GM18499 (cell line): ENCODE results near the gene CNPPD1.

Source experiments
- ATAC-seq: cut with Tn5 transposase; IDR thresholded peaks from one replicate; pipeline ENCODE4 v1.9.1; 2021; ENCODE audit warnings: moderate number of reproducible peaks; ENCODE audit not compliant: insufficient read depth, unreplicated experiment

The CNPPD1 gene

DNA sequence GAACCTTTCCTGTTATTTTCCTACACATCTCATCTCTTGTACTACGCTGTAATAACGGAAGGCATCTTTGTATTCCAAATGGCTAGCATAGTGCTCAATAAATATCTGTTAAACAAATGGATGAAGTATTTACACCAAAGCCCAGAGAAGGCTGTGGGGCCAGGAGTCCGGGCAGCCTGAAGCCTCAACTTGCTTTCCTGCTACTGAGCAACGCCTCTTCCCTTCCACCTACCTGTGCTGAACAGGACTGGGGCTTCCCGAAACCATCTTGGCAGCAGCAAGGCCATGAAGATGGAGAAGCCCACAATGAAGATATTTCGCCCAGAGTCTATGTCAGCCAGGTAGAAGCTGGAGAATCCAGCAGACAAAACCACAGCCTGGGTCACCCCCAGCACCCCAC is 13.6 kb downstream of the CNPPD1 start:
- ATAC-seq, result no peak

DNA sequence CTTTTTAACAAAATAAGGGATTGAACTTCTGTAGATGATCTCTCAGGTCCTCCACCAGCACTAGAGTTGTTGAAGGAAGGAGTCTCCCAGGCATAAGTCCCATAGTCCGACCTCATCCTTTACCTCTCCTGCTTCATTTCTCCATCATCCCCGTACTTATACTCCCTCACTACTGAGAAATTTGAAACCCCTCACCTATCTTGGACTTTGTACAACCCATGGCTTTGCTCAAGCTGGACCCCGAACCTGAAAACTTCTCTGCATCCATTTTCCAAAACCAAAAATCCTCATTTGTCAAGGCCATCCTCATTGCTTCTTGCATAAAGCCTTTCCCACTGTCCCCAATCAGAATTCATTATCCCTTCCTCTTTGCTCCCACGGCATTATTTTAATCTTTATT is 15.6 kb downstream of the CNPPD1 start:
- ATAC-seq, result no peak

DNA sequence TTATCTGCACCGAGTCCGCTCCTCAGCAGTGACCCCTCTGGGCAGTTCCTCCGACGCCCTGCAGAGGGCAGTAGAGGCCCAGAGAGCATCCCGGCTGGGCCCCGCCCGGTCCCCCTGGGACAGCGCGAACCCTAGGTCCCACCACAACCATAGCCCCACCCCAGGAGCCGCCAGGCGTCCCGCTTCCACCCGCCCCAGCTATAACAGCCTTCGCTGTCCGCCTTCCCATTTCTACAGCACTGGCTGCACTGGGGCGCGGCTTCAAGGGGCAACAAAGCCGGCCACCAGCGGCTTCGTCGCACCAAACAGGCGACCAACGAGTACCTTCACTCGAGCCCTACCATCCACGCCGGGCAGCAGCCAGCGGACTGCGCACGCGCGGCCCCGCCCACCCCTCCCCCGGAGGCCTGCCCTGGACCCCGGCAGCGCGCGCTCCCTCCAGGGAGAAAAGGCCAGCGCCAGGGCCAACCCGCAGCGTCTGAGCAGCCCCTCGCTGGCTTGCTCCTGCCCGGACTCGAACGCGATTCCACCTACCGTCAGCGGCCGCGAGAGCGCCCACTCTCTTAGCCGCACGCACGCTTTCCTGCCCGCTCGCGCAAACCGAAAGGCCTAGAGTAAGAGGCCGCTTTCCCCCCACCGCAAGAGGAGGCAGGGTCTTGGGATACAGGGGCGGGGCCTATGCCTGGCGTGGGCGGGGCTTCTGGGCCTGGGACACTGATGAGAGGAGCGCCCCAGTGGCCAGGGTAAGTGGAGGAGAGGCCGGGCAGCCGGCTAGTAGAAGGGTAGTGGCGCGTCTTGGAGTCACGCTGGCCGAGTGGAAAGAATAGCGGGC is 16.3 kb downstream of the CNPPD1 start, which contains the start of gene NHEJ1:
TSS of gene NHEJ1 (minus strand) at position 630 of the 832 bp plus-strand sequence. CDS start 2,453 bp downstream, outside the sequence.
- ATAC-seq, result peak; percentile 80

DNA sequence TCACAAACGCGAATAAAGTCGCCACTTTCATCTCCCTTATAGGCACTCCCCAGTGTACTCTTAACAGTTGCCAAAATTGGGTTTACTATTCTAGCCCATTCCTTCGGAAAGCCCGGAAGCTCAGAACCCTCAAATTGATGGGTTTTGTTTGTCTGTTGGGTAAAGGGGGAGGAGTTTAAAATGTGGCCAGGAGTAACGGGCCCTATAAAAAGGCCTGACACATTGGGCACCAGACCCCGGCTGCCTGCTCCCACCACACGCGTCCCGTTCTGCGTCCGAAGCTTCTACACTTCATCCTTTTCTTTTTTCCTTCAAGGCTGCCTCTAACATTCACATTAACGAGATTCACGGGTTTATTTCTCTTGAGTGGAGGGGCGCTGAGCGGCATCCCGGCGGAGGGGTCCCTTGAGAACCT is 16.9 kb downstream of the CNPPD1 start:
- ATAC-seq, result no peak

DNA sequence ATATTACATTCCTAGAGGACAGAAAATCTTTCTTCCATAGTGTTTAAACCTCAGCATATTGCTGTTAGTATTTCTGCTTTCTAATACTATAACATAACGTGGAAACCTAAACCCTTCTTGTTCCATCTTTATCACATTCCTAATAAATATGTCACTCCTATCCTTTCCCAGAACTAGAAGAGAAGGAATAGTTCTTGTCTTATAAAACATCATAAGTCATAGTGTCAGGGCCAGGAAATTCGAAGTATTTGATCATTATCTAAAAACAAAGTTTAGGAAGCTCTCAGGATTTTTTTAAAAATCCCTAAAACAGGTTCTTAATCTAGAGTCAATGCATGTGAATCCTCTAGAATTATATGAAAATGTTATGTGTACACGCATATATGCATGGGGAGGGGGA is 18.1 kb downstream of the CNPPD1 start:
- no peak for ATAC-seq

DNA sequence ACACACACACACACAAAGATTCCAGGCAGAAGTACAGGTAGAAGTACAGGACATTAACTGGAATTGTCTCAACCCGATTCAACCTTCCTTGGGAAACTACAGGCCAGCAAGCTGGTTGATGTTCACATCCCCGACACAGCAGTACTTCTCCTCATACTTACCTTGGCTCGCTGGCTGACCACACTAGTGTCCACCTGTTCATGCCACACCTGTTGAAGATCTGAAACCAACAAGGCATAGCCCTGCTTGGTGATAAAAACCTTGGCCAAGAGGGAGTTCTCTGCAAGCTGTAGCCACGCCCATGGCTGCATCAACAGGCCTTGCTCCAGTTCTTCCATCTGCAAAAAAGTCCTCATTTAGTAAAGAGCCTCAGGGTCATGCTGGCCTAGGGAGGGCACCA is 18.7 kb downstream of the CNPPD1 start:
- ATAC-seq, result no peak

DNA sequence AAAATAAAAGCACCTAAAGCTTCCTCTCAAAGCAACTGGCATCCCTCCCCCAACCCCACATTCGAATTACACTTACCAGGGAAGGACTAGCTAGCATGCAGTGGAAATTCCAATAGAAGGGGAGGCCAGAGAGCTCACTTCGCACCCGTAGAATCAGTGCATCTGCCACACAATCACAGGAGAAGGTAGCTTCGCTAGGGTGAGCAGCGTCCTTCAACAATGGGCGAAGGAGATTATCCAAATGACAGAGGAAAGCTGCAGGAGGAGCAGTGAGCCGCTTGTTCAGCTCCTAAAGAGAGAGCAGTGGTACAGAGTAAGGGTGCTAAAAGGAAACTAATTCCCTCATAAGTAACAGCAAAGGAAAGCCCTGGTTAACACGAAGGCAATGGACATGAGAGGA is 19.3 kb downstream of the CNPPD1 start:
- no peak for ATAC-seq

DNA sequence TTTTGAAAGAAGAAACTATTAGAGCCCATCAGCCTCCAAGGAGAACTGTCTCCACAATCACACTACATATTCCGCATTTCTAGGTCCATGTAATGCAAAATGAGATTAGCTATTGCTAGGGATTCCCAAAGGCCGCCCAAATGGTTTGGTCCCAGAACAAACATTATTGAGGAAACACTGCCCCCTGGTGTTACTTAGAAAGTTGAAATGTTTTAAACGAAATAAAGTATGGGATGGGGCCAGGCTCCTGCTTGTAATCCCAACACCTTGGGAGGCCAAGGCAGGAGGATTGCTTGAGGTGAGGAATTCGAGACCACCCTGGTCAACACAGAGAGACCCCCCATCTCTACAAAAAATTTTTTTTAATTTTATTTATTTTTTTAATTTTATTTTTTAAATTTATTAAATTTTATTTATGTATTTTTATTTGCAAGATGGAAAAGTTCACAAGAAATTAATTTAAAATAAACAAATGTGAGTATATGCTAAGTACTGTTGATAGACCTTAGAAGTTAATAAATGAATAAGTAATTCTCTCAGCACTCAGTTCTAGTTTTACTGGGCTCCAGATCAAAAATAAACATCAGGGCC is 21.6 kb downstream of the CNPPD1 start:
- ATAC-seq, result no peak

DNA sequence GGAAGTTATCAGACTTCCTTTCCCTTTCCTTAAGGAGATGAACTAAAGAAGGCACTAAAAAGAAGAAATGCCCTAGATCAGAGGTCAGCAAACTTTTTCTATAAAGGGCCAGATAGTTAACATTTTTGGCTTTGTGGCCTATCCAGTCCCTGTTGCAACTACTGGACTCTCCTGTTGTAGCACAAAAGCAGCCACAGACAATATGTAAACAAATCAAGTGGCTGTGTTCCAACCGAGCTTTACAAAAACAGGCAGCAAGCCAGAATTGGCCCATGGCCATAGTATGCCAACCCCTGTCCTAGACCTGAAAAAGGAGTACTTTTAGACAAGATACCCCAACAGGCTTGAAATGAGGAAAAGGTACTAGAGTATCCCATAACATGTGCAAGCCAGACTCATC is 27.1 kb downstream of the CNPPD1 start:
- no peak for ATAC-seq

DNA sequence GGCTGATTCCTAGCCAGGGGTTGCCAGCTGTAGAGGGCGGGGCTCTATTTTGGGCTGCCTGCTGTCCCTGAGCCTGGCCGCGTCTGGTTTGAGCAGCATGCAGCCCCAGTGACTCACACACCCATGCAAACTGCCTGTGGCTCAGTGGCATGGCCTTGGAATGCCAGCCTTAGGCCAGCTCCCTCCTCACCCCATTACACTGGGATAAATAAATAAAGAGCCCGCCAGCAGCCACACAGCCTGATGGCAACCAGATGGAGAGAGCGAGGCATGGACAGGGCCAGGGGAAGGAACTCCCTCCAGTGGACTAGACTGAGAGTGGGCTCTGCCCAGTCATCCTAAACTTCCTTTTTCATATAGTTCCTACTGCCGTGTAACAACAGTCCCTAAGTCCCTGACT is 34.4 kb downstream of the CNPPD1 start:
- ATAC-seq, result no peak

DNA sequence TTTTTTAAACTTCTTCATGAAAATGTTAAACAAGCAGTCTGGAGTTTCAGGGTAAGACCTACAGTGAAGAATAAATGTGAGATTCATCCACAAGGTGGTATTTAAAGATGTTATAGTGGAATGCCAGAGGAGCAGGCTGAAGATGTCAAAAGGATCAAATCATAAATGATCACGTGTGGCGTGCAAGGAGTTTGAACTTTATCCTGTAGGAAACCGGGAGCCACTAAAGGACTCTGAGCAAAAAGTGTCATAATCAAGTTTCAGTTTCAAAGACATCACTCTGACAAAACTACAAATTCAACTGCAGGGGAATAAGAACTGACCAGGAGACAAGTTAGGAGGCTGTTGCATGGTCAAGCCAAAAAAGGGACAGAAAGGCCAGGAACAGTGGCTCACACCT is 36.0 kb downstream of the CNPPD1 start:
- ATAC-seq, result no peak

DNA sequence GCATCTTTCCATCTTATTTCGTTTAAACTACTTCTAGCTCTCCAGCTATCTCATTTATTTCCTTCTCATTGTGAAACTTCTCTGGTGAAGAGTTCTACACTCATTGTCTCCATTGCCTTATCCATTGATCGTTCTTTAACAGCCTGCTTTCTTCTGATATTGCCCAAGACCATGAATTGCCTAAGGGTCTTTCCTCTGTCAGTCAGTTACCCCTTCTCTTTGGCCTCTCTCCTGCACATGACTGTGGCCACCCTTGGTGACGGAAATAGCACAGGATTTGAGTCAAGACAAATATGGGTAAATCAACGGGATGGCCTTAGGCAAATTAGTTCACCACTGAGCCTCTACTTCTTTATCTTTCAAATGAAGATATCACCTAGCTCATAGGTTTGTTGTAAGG is 42.7 kb downstream of the CNPPD1 start:
- ATAC-seq, result no peak

DNA sequence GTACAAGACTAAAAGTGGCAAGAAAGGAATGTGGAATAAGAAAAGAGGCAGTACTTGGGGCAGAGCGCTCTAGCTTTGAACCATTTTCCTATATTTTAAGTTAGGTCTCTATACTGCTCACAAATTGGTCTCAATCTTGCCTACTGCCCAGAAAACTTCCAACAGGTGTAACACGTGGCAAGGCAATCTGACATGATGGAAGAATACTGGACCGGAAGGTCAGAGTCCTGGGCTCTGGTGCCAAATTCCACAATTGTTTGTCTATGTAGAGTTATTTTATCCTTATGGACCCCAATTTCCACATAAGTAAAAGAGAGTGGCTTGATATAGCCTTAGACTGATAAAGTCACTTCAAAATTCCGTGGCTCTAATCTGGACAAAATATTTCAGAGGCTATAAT is 45.0 kb downstream of the CNPPD1 start:
- no peak for ATAC-seq

DNA sequence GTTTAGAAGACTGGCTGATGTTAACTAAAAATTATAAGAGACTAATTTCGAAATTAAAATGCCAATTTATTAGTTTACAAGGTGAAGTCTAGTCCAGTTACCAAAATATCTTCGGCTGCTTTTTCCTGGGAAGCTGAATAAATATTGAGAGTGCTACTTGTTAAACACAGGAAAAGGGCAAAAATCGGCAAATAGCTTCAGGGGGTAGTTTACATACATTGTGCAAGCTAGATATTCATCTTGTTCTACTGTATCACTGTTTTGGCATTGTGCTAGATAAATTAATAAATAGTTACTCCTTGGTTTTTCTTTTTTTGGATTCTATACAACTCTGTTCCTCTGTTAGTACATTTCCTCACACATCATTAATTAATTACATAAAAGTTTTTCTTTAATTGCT is 45.4 kb downstream of the CNPPD1 start:
- ATAC-seq, result no peak

DNA sequence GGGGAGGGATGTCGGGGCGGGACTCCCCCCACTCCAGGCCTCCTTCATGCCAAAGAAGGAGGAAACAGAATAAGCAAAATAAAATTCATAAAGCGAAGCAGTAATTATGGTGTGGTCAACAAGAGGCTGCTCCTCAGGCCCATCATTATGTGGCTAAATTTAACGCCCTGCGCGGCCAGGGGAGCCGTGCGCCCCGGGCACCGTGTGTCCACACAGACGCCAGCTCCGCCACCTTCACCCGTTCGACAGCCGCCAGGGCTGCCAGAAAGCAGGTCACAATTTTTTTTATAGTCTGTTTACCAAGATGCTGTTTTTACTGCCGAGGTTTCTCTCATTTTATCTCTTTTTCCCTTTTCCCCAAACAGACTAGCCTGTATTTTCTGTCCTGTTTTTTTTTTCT is 47.1 kb downstream of the CNPPD1 start:
- no peak for ATAC-seq

DNA sequence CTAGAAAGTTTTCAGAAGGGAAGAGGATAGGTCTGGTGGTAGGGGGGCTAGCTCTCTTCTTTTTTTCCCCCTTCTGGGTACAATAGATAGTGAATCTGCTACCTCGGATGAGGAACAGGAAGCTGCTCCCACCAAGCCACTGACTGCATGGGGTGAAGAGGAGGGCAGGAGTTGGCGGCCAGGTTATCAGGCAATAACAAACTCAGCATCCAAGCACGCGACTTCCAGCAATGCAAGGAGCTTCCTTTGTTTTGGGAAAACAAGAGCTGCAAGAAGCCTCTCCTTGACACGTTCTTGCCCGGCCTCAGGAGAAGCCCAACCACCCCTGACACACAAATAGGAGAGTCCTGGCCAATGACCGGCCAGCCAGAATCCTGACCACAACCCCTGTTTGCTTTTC is 48.3 kb downstream of the CNPPD1 start:
- no peak for ATAC-seq

DNA sequence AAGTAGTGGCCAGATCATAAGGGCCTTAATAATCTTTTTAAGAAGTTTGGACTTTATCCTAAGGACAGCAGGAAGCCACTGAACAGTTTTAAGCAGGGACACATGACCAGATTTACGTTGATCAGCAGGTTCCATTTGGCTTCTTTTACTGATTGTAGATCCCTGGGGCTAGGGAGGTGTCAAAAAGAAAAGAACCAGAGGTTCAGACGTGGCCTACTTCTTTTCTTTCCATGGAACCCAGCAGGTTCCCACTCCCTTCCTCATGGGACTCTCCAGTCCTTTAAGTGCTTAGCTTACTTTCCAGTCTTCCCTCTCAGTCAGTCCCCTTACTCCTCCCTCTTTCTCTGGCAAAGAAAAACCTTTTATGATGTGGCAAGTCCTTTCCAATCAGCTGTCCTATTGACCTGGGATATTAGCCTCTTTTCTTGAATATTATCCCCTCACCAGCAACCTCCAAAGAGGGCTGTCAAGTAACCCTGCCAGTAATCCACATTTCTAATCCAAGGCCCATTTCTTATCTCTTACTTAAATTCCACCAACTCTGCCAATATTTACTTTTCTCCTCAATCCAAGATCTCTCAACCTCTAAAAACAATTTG is 49.6 kb downstream of the CNPPD1 start:
- ATAC-seq, result no peak

DNA sequence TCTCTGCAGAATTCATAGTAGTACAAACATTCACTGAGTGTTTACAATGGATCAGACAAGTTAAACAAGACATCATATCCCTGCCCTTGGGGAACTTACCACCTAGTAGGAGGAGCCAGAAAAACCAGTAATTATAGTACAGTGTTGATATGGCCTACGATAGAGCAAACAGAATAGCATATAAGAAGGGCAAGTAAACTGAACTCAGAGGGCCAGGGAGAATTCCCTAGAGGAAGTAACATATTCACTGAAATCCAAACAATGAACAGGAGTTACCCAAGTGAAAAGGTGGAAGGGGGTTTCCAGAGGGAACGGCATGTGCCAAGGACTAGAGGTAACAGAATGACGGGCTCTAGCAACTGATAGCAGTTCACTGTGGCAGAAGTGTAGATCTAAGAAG is 50.2 kb downstream of the CNPPD1 start:
- no peak for ATAC-seq

DNA sequence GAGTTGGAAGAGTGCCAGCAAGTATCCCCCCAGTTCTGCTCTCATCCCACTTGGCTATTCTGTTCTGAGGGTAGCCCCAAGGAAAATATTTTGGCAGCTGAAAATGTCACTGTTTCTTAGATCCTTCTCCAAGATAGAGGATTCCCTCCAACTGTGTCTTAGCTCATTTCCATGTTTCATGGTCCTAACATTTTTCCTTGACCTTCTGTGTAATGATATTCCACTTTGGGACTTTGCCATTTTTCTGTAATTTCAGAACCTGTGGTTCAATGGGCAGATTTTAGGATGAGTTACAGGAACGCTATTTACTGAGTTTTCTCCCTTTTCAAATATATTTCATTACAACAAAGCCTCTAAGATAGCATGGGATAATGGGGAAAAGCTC is 50.8 kb downstream of the CNPPD1 start:
- ATAC-seq, result no peak

DNA sequence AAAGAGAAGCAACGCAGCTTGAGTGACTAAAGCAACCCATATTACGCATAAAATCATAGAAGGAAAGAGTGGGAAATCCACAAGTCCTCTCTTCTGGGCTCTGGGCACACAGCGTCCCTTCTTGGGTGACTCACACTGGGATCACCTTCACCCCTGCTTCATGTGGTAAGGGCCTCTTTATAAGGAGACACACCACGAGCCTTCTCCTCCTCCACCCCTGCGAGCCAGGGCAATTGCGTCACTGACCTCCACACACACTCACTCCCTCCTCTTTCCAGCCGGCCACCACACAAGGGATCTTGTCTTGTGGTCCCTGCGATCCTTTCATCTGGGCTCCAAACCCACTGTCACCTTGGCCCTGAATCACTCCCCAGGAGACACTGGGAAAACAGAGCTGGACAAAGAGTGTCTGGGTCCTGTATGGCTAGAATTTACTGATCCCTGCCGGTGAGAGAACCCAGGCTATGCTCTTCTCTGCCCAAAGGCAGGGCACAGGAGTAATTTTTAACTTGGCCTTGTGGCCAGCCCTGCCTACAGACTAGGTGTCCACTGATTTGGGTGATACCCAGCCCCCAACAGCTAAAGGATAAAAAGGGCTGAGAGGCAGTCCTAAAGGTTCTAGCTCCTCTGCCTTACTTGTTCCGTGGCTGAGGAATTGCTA is 51.4 kb downstream of the CNPPD1 start:
- no peak for ATAC-seq
